Measurements from ENCODE around the gene PRSS12.
"Not testable (repeated sequence)": the region's sequence is repeated elsewhere in the genome, so short reads cannot be mapped to it uniquely, and the experiment has no call there.

The PRSS12 gene, protein sequence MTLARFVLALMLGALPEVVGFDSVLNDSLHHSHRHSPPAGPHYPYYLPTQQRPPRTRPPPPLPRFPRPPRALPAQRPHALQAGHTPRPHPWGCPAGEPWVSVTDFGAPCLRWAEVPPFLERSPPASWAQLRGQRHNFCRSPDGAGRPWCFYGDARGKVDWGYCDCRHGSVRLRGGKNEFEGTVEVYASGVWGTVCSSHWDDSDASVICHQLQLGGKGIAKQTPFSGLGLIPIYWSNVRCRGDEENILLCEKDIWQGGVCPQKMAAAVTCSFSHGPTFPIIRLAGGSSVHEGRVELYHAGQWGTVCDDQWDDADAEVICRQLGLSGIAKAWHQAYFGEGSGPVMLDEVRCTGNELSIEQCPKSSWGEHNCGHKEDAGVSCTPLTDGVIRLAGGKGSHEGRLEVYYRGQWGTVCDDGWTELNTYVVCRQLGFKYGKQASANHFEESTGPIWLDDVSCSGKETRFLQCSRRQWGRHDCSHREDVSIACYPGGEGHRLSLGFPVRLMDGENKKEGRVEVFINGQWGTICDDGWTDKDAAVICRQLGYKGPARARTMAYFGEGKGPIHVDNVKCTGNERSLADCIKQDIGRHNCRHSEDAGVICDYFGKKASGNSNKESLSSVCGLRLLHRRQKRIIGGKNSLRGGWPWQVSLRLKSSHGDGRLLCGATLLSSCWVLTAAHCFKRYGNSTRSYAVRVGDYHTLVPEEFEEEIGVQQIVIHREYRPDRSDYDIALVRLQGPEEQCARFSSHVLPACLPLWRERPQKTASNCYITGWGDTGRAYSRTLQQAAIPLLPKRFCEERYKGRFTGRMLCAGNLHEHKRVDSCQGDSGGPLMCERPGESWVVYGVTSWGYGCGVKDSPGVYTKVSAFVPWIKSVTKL

DNA sequence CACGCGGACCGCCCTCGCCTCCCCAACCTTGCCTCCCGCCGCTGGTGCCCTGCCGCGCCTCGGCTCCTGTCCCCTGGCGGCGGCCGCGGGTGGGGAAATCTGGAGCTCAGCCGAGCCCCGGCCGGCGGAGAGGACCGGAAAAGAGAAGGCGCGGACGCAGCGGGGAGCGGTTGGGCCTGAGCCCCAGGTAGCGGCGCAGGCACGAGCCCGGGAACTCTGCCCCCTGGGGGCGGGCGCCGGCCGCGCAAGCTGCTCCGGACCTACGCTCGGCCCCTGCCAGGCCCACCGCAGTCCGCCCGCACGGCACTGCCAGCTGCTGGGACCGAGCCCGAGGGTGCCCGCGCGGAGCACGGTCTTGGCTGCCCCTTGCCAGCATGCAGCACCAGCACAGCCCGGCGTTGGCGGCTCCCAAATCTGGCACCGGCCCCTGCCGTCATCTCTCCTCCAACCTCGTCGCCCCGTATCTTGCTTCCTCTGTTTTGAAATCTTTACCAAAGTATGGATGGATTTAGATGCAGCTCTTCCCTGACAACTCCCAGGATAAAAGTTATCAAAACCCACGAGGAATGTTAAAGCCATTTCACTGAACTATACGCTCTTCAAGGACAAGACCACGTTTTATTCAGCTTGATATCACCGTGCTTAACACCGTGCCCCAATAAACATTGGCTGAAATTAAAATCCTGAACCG is at the start of gene PRSS12:
Gene PRSS12, minus strand, starts transcription at position 161 of the 691 bp plus-strand sequence. CDS start 283 bp downstream, outside the sequence.
- no peaks in the 10 kb centered on the region for H3K9me3 ChIP-seq (ENCODE audit: insufficient read depth, low read depth, low read length)
- peaks cover 3% of the 10 kb centered on the region; the same call in 1 of the 2 replicates for H3K4me1 ChIP-seq (ENCODE audit: insufficient read depth, low read length)
- peak within 1 kb of the TSS; percentile 75 for H3K4me3 ChIP-seq (ENCODE audit: low read length)
- no peaks in the 10 kb centered on the region for H3K36me3 ChIP-seq (ENCODE audit: insufficient read depth, low read depth, low read length)
- H3K27ac ChIP-seq (ENCODE audit: low read length): no peak within 1 kb of the TSS
- H3K9ac ChIP-seq (ENCODE audit: low read depth, low read length): peak within 1 kb of the TSS; percentile 57; the same call in 1 of the 2 replicates
- peaks cover 37% of the 10 kb centered on the region for H3K27me3 ChIP-seq (ENCODE audit: insufficient read depth, low read length)

DNA sequence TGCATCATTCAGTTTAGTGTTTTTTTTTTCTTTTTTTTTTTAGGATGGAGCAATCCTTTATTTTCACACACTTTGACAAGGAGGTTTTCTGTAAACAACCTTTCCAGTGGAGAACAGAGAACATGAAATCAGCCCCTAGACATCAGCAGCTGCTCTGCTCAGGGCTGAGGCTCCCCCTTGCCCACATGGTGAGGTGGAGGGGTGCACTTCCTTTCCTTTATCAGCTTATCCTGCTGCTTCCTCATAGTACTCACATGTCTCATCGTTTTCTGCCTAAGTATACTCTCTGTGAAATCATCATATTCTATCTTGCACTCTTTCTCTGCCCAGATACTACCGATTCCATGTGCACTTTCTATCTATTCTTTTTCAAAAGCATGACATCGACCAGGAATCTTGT is 47.6 kb upstream of the PRSS12 start:
- Histone ChIP-seq H3K27ac (ENCODE audit: low read length) (no peak overlapping the region), H3K9ac (ENCODE audit: low read depth, low read length) (no peak overlapping the region), H3K4me1 (ENCODE audit: insufficient read depth, low read length) (peaks cover 34% of the 10 kb centered on the region), H3K4me3 (ENCODE audit: low read length) (no peak overlapping the region), H3K36me3 (ENCODE audit: insufficient read depth, low read depth, low read length) (no peaks in the 10 kb centered on the region), H3K27me3 (ENCODE audit: insufficient read depth, low read length) (no peaks in the 10 kb centered on the region), H3K9me3 (ENCODE audit: insufficient read depth, low read depth, low read length) (no peaks in the 10 kb centered on the region)

DNA sequence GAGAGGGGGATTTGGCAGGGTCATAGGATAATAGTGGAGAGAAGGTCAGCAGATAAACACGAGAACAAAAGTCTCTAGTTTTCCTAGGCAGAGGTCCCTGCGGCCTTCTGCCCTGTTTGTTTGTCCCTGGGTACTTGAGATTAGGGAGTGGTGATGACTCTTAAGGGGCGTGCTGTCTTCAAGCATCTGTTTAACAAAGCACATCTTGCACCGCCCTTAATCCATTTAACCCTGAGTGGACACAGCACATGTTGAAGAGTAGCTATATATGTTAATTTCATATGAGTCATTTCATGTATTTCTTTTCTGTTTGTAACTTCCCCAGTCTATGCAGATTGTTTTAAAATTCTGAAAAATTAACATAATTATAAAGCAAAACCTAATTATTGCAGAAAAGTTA is 47.1 kb upstream of the PRSS12 start:
- H3K9me3 ChIP-seq (ENCODE audit: insufficient read depth, low read depth, low read length); H3K27me3 ChIP-seq (ENCODE audit: insufficient read depth, low read length); H3K4me3 ChIP-seq (ENCODE audit: low read length); H3K36me3 ChIP-seq (ENCODE audit: insufficient read depth, low read depth, low read length); H3K9ac ChIP-seq (ENCODE audit: low read depth, low read length); H3K27ac ChIP-seq (ENCODE audit: low read length): not testable (repeated sequence)
- H3K4me1 ChIP-seq (ENCODE audit: insufficient read depth, low read length): peaks cover 34% of the 10 kb centered on the region

DNA sequence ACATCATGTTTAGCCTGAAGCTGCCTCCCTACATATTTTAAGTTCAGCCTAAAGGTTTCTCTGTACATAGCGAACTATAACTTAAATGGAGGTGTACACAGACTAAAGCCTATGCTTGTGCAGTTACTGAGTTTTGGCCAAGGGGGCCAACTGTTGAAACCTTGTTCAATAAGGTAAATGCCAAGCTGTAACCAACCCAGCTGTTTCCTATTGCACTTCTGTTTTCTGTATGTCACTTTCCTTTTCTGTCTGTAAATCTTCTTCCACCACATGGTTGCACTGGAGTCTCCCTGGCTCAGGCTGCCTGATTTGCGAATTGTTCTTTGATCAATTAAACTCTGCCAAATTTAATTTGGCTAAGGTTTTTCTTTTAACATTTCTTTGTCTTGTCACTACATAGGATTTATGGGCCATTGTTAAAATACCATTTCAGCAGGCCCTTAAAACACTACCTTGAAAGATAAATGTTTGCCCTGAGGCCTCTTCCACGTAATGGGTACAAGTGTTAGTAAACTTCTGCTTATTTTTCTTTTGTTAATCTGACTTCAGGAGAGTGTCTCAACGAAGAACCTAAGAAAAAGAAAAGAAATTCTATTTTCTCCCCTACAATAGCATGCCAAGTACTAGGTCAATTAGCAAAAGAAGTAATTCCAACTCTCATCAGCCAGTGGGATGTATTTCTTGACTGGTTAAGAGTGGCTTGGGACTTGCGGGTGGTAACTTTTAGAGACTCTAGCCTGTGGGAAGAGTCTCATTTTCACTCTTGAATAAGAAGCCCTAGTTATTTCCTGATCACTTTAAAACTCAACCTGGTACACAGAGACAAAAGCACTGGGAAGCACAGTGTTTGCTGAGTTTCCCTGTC is 45.7 kb upstream of the PRSS12 start:
- H3K9me3 ChIP-seq (ENCODE audit: insufficient read depth, low read depth, low read length): no peaks in the 10 kb centered on the region
- no peak overlapping the region for H3K4me3 ChIP-seq (ENCODE audit: low read length)
- H3K27ac ChIP-seq (ENCODE audit: low read length): no peak overlapping the region
- H3K36me3 ChIP-seq (ENCODE audit: insufficient read depth, low read depth, low read length): no peaks in the 10 kb centered on the region
- H3K4me1 ChIP-seq (ENCODE audit: insufficient read depth, low read length): peaks cover 34% of the 10 kb centered on the region
- H3K27me3 ChIP-seq (ENCODE audit: insufficient read depth, low read length): no peaks in the 10 kb centered on the region
- H3K9ac ChIP-seq (ENCODE audit: low read depth, low read length): no peak overlapping the region

DNA sequence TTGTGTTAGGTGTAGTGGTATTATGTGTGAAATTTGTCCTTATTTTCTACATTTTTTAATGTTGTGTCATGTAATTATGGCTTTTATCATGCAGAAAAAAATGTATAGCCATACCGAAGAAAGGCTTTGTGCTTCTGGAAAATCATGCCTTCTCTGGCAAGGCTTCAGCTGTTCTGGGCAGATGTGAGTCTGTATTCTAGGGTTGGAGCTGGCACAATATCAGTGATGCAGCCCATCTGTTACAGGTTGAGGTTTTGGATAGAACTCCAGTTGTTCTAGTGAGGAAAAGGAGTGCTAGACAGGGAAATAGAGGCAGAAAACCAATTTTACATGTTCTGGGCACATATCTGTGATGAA is 44.8 kb upstream of the PRSS12 start:
- no peaks in the 10 kb centered on the region for H3K36me3 ChIP-seq (ENCODE audit: insufficient read depth, low read depth, low read length)
- H3K4me1 ChIP-seq (ENCODE audit: insufficient read depth, low read length): peaks cover 34% of the 10 kb centered on the region
- H3K27me3 ChIP-seq (ENCODE audit: insufficient read depth, low read length): no peaks in the 10 kb centered on the region
- H3K9me3 ChIP-seq (ENCODE audit: insufficient read depth, low read depth, low read length): no peaks in the 10 kb centered on the region
- no peak overlapping the region for H3K4me3 ChIP-seq (ENCODE audit: low read length)
- H3K27ac ChIP-seq (ENCODE audit: low read length): no peak overlapping the region
- no peak overlapping the region for H3K9ac ChIP-seq (ENCODE audit: low read depth, low read length)

DNA sequence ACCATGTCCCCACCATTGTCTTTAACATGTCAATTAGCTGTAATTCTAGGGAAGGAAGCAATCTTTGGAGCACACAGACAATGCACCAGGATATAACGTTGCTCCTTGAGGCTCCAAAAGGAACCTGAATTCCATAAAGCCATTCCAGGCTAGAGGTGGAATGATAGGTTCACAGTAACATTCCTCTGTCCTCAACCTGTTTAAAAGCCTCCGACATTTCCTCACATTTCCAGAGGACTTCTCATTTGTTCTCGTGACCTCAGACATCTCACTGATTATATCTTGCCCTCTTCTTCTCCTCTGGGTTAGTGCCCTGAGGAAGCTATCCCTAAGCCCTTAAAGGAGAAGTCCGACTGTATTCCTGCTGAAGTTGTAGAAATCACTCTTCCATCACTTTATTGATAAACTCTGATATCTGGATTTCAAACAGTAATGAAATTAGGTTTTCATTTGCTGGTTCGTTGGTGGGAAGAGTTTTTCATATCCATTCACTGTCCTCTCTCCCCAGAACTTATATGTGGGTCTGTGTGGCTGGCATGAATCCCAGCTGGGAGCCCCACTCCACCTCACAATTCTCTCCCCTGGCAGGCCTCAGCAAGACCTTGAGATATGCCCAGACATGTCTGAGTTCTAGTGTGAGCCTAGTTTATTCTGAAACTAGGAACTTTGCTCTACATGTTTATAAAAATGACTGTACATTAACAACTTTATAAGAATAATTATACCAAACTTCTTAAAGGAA is 44.2 kb upstream of the PRSS12 start:
- Histone ChIP-seq H3K9ac (ENCODE audit: low read depth, low read length) (no peak overlapping the region), H3K9me3 (ENCODE audit: insufficient read depth, low read depth, low read length) (no peaks in the 10 kb centered on the region), H3K36me3 (ENCODE audit: insufficient read depth, low read depth, low read length) (no peaks in the 10 kb centered on the region), H3K4me1 (ENCODE audit: insufficient read depth, low read length) (peaks cover 34% of the 10 kb centered on the region), H3K27ac (ENCODE audit: low read length) (no peak overlapping the region), H3K27me3 (ENCODE audit: insufficient read depth, low read length) (no peaks in the 10 kb centered on the region), H3K4me3 (ENCODE audit: low read length) (no peak overlapping the region)

DNA sequence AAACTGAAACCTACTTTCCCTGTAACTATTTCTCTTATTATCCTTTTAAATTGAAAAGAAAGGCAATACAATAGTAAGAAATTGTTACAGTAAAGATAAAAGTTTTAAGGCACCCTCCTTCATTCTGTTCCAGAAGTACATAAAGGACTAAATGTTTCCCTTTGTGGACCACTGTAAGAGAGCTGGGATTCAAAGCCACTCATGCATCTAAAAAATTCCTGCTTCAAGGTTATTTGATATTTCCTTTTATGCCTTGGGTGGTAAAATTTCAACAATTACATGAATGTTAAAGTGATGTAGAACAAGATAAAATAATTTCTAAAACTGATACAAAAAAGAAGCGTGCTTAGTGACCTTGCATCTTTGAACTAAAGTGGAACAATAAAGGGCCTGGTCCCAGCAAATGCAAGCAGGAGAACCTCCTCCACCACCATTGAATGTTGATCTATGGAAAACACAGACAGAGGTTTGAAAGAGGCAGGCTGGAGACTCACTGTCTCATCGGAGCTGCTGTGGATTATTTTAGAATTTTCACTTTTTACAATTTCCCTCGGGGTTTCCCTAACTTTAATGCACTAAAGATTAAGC is 42.3 kb upstream of the PRSS12 start:
- peaks cover 29% of the 10 kb centered on the region for H3K4me1 ChIP-seq (ENCODE audit: insufficient read depth, low read length)
- H3K4me3 ChIP-seq (ENCODE audit: low read length): no peak overlapping the region
- H3K36me3 ChIP-seq (ENCODE audit: insufficient read depth, low read depth, low read length): no peaks in the 10 kb centered on the region
- no peaks in the 10 kb centered on the region for H3K9me3 ChIP-seq (ENCODE audit: insufficient read depth, low read depth, low read length)
- no peak overlapping the region for H3K27ac ChIP-seq (ENCODE audit: low read length)
- H3K9ac ChIP-seq (ENCODE audit: low read depth, low read length): no peak overlapping the region
- H3K27me3 ChIP-seq (ENCODE audit: insufficient read depth, low read length): no peaks in the 10 kb centered on the region

DNA sequence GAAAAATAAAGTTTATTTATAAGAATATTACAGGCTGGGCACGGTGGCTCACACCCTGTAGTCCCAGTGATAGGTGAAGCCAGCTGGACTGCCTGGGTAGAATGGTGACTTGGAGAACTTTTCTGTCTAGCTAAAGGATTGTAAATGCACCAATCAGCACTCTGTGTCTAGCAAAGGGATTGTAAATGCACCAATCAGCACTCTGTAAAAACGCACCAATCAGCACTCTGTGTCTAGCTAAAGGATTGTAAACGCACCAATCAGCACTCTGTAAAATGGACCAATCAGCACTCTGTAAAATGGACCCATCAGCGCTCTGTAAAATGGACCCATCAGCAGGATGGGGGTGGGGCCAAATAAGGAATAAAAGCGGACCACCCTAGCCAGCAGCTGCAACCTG is 39.7 kb upstream of the PRSS12 start:
- H3K4me1 ChIP-seq (ENCODE audit: insufficient read depth, low read length): peaks cover 14% of the 10 kb centered on the region
- not testable (repeated sequence) for H3K27me3 ChIP-seq (ENCODE audit: insufficient read depth, low read length); H3K36me3 ChIP-seq (ENCODE audit: insufficient read depth, low read depth, low read length); H3K27ac ChIP-seq (ENCODE audit: low read length); H3K9ac ChIP-seq (ENCODE audit: low read depth, low read length); H3K9me3 ChIP-seq (ENCODE audit: insufficient read depth, low read depth, low read length); H3K4me3 ChIP-seq (ENCODE audit: low read length)

DNA sequence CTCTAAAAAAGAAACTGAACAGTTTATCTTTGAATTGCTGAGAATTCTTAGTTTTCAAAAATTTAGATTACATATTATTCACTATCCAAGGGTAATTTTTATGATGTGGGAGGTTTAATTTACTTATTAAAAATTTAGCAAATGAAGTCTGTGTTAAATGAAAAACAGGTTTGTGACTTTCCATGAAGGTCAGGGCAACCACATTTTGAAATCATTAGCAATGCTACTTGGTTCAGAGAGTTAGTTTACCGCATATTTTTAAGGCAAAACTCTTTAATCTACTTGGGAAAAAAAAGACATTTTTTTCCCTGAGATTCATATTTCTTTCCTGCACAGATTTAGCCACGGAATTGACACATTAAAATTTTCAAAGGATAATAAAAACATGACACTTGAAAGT is 37.3 kb upstream of the PRSS12 start:
- H3K36me3 ChIP-seq (ENCODE audit: insufficient read depth, low read depth, low read length): no peaks in the 10 kb centered on the region

DNA sequence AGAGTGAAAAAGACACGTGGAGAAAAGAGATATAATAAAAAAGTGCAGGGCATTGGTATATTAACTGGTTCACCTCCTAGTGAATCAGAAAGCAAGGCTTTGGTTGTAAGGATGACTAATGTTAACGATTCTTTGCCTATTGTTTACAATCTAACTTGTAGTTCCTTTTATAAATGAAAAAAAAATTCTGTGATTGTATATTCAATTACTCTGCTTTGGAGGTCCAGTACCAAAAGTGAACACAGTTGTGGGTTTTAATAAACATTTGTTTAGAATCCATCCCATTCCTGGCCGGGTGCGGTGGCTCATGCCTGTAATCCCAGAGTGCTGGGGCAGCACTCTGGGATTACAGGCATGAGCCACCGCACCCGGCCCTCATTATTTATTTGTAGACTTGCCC is 36.9 kb upstream of the PRSS12 start:
- no peak overlapping the region for H3K9ac ChIP-seq (ENCODE audit: low read depth, low read length)
- H3K27me3 ChIP-seq (ENCODE audit: insufficient read depth, low read length): no peaks in the 10 kb centered on the region
- no peaks in the 10 kb centered on the region for H3K9me3 ChIP-seq (ENCODE audit: insufficient read depth, low read depth, low read length)
- no peak overlapping the region for H3K4me3 ChIP-seq (ENCODE audit: low read length)
- H3K36me3 ChIP-seq (ENCODE audit: insufficient read depth, low read depth, low read length): no peaks in the 10 kb centered on the region
- no peaks in the 10 kb centered on the region for H3K4me1 ChIP-seq (ENCODE audit: insufficient read depth, low read length)
- H3K27ac ChIP-seq (ENCODE audit: low read length): no peak overlapping the region

More for the DNA sequence above, 37.3 kb upstream of the PRSS12 start:
- Histone ChIP-seq H3K27ac (ENCODE audit: low read length) (no peak overlapping the region), H3K4me3 (ENCODE audit: low read length) (no peak overlapping the region), H3K9me3 (ENCODE audit: insufficient read depth, low read depth, low read length) (no peaks in the 10 kb centered on the region), H3K27me3 (ENCODE audit: insufficient read depth, low read length) (no peaks in the 10 kb centered on the region), H3K4me1 (ENCODE audit: insufficient read depth, low read length) (no peaks in the 10 kb centered on the region), H3K9ac (ENCODE audit: low read depth, low read length) (no peak overlapping the region)

All from iPS-20b (cell line).